ENCODE measurements around the gene ERGIC1. TPM values are rescaled to one million over a fixed set of nuclear protein-coding genes. Genes with fewer than 3 reads are reported as not detected.

The ERGIC1 gene
- total and polyA plus RNA-seq, 2 of the 8 experiments (the other 6 are each of a cell fraction or from before 2014, with no cell fraction given) = 95.3 to 106 TPM

- H3K18ac ChIP-seq (ENCODE audit: extremely low read depth, low read length) = no peak overlapping the region
- TF ChIP-seq SRF (IDR thresholded peaks at IDR 0.05; ENCODE audit: low read depth, low read length) (peak; percentile 88), POLR2AphosphoS5 (IDR thresholded peaks at IDR 0.05; ENCODE audit: low read depth, low read length) (no peak)
- no peaks in the 10 kb centered on the region for H3K79me1 ChIP-seq (ENCODE audit: low read depth, low read length)
- no peak overlapping the region for H2BK120ac ChIP-seq (replicated peaks; ENCODE audit: low read depth, low read length)
- H3K56ac ChIP-seq (replicated peaks; ENCODE audit: insufficient read length, low read depth, low read length) = no peak overlapping the region
- H3K27ac ChIP-seq (ENCODE audit: low read depth, low read length) = no peak overlapping the region
- H2BK15ac ChIP-seq (ENCODE audit: low read length) = no peak overlapping the region
- no peaks in the 10 kb centered on the region for H3K36me3 ChIP-seq (ENCODE audit: control insufficient read depth in 2 of 4, insufficient read depth in 4 of 4, low read length in 3 of 4)
- no peak overlapping the region for H2BK20ac ChIP-seq (ENCODE audit: low read length)
- H2AFZ ChIP-seq (ENCODE audit: low read length) = peak overlapping the region; percentile 81; the same call in 1 of the 2 replicates
- H4K91ac ChIP-seq (replicated peaks; ENCODE audit: insufficient read length, low read length) = no peak overlapping the region
- no peak overlapping the region for H3K23ac ChIP-seq (ENCODE audit: insufficient read length)
- peaks cover 0 to 2% (median 0%) of the 10 kb centered on the region in 4 experiments; a peak in 3 of 7 replicates for H3K27me3 ChIP-seq (replicated peaks in 1 of 4; ENCODE audit: control insufficient read depth in 3 of 4, extremely low read depth in 1 of 4, insufficient read depth in 3 of 4, low read length in 3 of 4)
- H3K9ac ChIP-seq (replicated peaks in 1 of 4; ENCODE audit: extremely low read depth in 1 of 4, low read depth in 3 of 4, low read length in 3 of 4) = no peak overlapping the region
- no peak overlapping the region for H2BK12ac ChIP-seq (ENCODE audit: low read depth, low read length)
- ChIA-PET CTCF (ENCODE audit: partially characterized antibody) (interaction anchor here (0.7 to 1.4 kb wide), 7 partner anchors 9 to 143 kb away, joined by 3 to 4 read pairs (median 4); no protein-coding TSS in a partner anchor), POLR2A (ENCODE audit: partially characterized antibody) (interaction anchor here (5.3 kb wide), 1 partner anchor 19 kb away, joined by 36 read pairs; the partner anchor contains the start of gene DUSP1)
- WGBS, 2 experiments (ENCODE audit: extremely low coverage in 1 of 2, insufficient coverage in 1 of 2, insufficient read length in 1 of 2, insufficient replicate concordance in 2 of 2, low coverage in 1 of 2, low lambda C conversion rate in 2 of 2, missing lambda C conversion rate in 1 of 2) = 86% methylated on average over 20 of the region's 21 CpGs; no CpG with 5 or more reads in 1 of the 2 experiments
- H3K79me2 ChIP-seq (ENCODE audit: control insufficient read depth in 1 of 2, insufficient read depth in 2 of 2, low read length in 2 of 2) = no peaks in the 10 kb centered on the region
- no peak overlapping the region for H3K4me2 ChIP-seq (ENCODE audit: insufficient read depth in 1 of 2, low read depth in 2 of 2, low read length in 2 of 2)
- no peak overlapping the region for H2AK5ac ChIP-seq (ENCODE audit: low read depth, low read length)
- no peak overlapping the region for H3K4me3 ChIP-seq (ENCODE audit: extremely low read depth in 1 of 4, insufficient read depth in 2 of 4, low read depth in 3 of 4, low read length in 4 of 4)
- no peaks in the 10 kb centered on the region for H3K23me2 ChIP-seq (ENCODE audit: low read depth, low read length)
- no peak overlapping the region for H4K5ac ChIP-seq (ENCODE audit: insufficient read length, low read depth, low read length)
- no peaks in the 10 kb centered on the region for H4K20me1 ChIP-seq (replicated peaks in 1 of 2; ENCODE audit: control insufficient read depth in 1 of 2, insufficient read depth in 2 of 2, low read length in 2 of 2)
- H2BK5ac ChIP-seq (ENCODE audit: low read depth, low read length) = no peak overlapping the region
- no peak overlapping the region for H3K4ac ChIP-seq (replicated peaks; ENCODE audit: insufficient read length, low read depth, low read length)
- H4K8ac ChIP-seq (ENCODE audit: extremely low read depth, insufficient read depth, low read length) = no peak overlapping the region
- H3K14ac ChIP-seq (ENCODE audit: insufficient read length) = no peak overlapping the region
- no peaks in the 10 kb centered on the region for H3K9me3 ChIP-seq (ENCODE audit: insufficient read depth in 2 of 2, low read depth in 1 of 2, low read length in 1 of 2)
- DNase-seq (ENCODE audit: low read depth in 1 of 2, low spot score in 2 of 2) = no peak
- H3K4me1 ChIP-seq (replicated peaks in 1 of 4; ENCODE audit: control insufficient read depth in 3 of 4, insufficient read depth in 4 of 4, low read length in 3 of 4) = peaks cover 0 to 3% (median 0%) of the 10 kb centered on the region in 4 experiments; a peak in 4 of 7 replicates
- FAIRE-seq = no peak
Measured at GRCh38 chr5:172788771-172789686, 45.0 kb upstream of the ERGIC1 start.
